Activated CD8-positive, alpha-beta T cell treated with anti-CD3 and anti-CD28 coated beads, Interleukin-2, amount 10 ng/mL, durations not matched to agents 7 days and 5 days (primary cell): Measurements from ENCODE around the gene SLCO3A1. TPM values are rescaled to one million over a fixed set of nuclear protein-coding genes. Genes with fewer than 3 reads are reported as not detected.

Experiments
- ATAC-seq: fragments of 150-1000 bp; cut with Tn5 transposase; one replicate; pipeline ENCODE4 v1.10.0; 2021; ENCODE audit warnings: moderate library complexity
- CTCF ChIA-PET: fragments of 350-600 bp; sonication (Branson Sonifier 250); formaldehyde crosslinking; loops from one replicate; lab custom pipeline; 2021; ENCODE audit warnings: antibody characterized with exemption; lab: Charles Lee
- POLR2A ChIA-PET: fragments of 350-600 bp; sonication (Branson Sonifier 250); formaldehyde crosslinking; loops from one replicate; lab custom pipeline; 2021; ENCODE audit warnings: antibody characterized with exemption; lab: Charles Lee
- DNase-seq: peaks from one replicate; pipeline ENCODE4 v3.0.0-alpha.2; 2020
- H3K27ac Mint-ChIP-seq: one replicate; pipeline ENCODE4 v1.8.0; 2021; ENCODE audit warnings: mild to moderate bottlenecking, mixed read lengths
- H3K27me3 Mint-ChIP-seq: one replicate; pipeline ENCODE4 v1.8.0; 2021; ENCODE audit warnings: low read depth, mixed read lengths
- H3K36me3 Mint-ChIP-seq: one replicate; pipeline ENCODE4 v1.8.0; 2021; ENCODE audit warnings: low read depth, mixed read lengths
- H3K4me1 Mint-ChIP-seq: one replicate; pipeline ENCODE4 v1.8.0; 2021; ENCODE audit warnings: low read depth, mixed read lengths
- H3K4me3 Mint-ChIP-seq: one replicate; pipeline ENCODE4 v1.8.0; 2021; ENCODE audit warnings: mild to moderate bottlenecking, mixed read lengths
- H3K9me3 Mint-ChIP-seq: one replicate; pipeline ENCODE4 v1.8.0; 2022; ENCODE audit warnings: mixed read lengths; ENCODE audit not compliant: insufficient read depth
- total RNA-seq, 2 experiments: library from RNA; stranded (reverse); gene quantifications; one replicate each; pipeline ENCODE4 v1.2.3, GENCODE V29; 2021

The SLCO3A1 gene
- total RNA-seq, 2 experiments from 2014 or later = 29.3 to 32.7 TPM

GRCh38 chr15:91928675-91929074 is 75.2 kb downstream of the SLCO3A1 start:
- Mint-ChIP-seq H3K4me1 (no peaks in the 10 kb centered on the region), H3K4me3 (no peak overlapping the region), H3K36me3 (no peaks in the 10 kb centered on the region), H3K27ac (no peak overlapping the region), H3K27me3 (no peaks in the 10 kb centered on the region), H3K9me3 (no peaks in the 10 kb centered on the region)
- ChIA-PET CTCF (interaction anchor here (1.2 to 1.5 kb wide), 2 partner anchors 79 to 222 kb away, joined by 3 to 6 read pairs; no protein-coding TSS in a partner anchor), POLR2A (no interaction called here)
- ATAC-seq (no peak), DNase-seq (no peak)

GRCh38 chr15:91929509-91929908 is 76.0 kb downstream of the SLCO3A1 start:
- Mint-ChIP-seq H3K36me3 (no peaks in the 10 kb centered on the region), H3K4me1 (peaks cover under 1% of the 10 kb centered on the region), H3K27ac (no peak overlapping the region), H3K9me3 (no peaks in the 10 kb centered on the region), H3K4me3 (no peak overlapping the region), H3K27me3 (no peaks in the 10 kb centered on the region)
- POLR2A ChIA-PET = no interaction called here
- ATAC-seq (no peak), DNase-seq (no peak)
- CTCF ChIA-PET = interaction anchor here (1.5 kb wide), 1 partner anchor 223 kb away, joined by 6 read pairs; no protein-coding TSS in a partner anchor

- CTCF ChIA-PET = no interaction called here
- Mint-ChIP-seq H3K27ac (no peak overlapping the region), H3K4me1 (peaks cover 4% of the 10 kb centered on the region), H3K27me3 (no peaks in the 10 kb centered on the region), H3K36me3 (no peaks in the 10 kb centered on the region), H3K4me3 (no peak overlapping the region), H3K9me3 (no peaks in the 10 kb centered on the region)
- no peak for ATAC-seq
- POLR2A ChIA-PET = no interaction called here
- DNase-seq = no peak
These were observed 76.6 kb downstream of the SLCO3A1 start for GRCh38 chr15:91930092-91930491.

- Mint-ChIP-seq H3K36me3 (no peaks in the 10 kb centered on the region), H3K4me1 (peaks cover 15% of the 10 kb centered on the region), H3K4me3 (no peak overlapping the region), H3K27ac (no peak overlapping the region), H3K27me3 (no peaks in the 10 kb centered on the region), H3K9me3 (no peaks in the 10 kb centered on the region)
- CTCF ChIA-PET = no interaction called here
- DNase-seq = no peak
- POLR2A ChIA-PET = no interaction called here
- no peak for ATAC-seq
These were observed 82.8 kb downstream of the SLCO3A1 start for GRCh38 chr15:91936182-91936775.

- Mint-ChIP-seq H3K27me3 (no peaks in the 10 kb centered on the region), H3K27ac (no peak overlapping the region), H3K36me3 (no peaks in the 10 kb centered on the region), H3K4me3 (no peak overlapping the region), H3K4me1 (peaks cover 15% of the 10 kb centered on the region), H3K9me3 (no peaks in the 10 kb centered on the region)
- ChIA-PET POLR2A (no interaction called here), CTCF (no interaction called here)
- ATAC-seq (no peak), DNase-seq (no peak)
These were observed 83.4 kb downstream of the SLCO3A1 start for GRCh38 chr15:91936927-91937326.

- H3K4me1 Mint-ChIP-seq = peaks cover 26% of the 10 kb centered on the region
These were observed 84.6 kb downstream of the SLCO3A1 start for GRCh38 chr15:91938136-91938535.

GRCh38 chr15:91939403-91939831 is 85.9 kb downstream of the SLCO3A1 start:
- Mint-ChIP-seq H3K4me1 (peaks cover 31% of the 10 kb centered on the region), H3K4me3 (no peak overlapping the region), H3K27me3 (no peaks in the 10 kb centered on the region), H3K9me3 (no peaks in the 10 kb centered on the region), H3K27ac (no peak overlapping the region), H3K36me3 (no peaks in the 10 kb centered on the region)
- ChIA-PET POLR2A (no interaction called here), CTCF (no interaction called here)
- ATAC-seq (no peak), DNase-seq (no peak)

More at GRCh38 chr15:91938136-91938535, 84.6 kb downstream of the SLCO3A1 start:
- ATAC-seq (no peak), DNase-seq (no peak)
- no peak overlapping the region for H3K4me3 Mint-ChIP-seq
- POLR2A ChIA-PET = no interaction called here
- CTCF ChIA-PET = no interaction called here
- no peaks in the 10 kb centered on the region for H3K27me3 Mint-ChIP-seq
- no peak overlapping the region for H3K27ac Mint-ChIP-seq
- no peaks in the 10 kb centered on the region for H3K36me3 Mint-ChIP-seq
- H3K9me3 Mint-ChIP-seq = no peaks in the 10 kb centered on the region

- no peak overlapping the region for H3K27ac Mint-ChIP-seq
- POLR2A ChIA-PET = no interaction called here
- H3K27me3 Mint-ChIP-seq = peaks cover 2% of the 10 kb centered on the region
- H3K4me1 Mint-ChIP-seq = peaks cover 20% of the 10 kb centered on the region
- H3K4me3 Mint-ChIP-seq = no peak overlapping the region
- CTCF ChIA-PET = interaction anchor here (0.8 to 2.3 kb wide), 8 partner anchors 9 to 885 kb away, joined by 3 to 20 read pairs (median 7); partner anchors contain the start of gene SLCO3A1
- H3K9me3 Mint-ChIP-seq = no peaks in the 10 kb centered on the region
- no peak for ATAC-seq
- no peaks in the 10 kb centered on the region for H3K36me3 Mint-ChIP-seq
- no peak for DNase-seq
These were observed 87.2 kb downstream of the SLCO3A1 start for GRCh38 chr15:91940496-91941381.

GRCh38 chr15:91941871-91942658 is 88.6 kb downstream of the SLCO3A1 start:
- Mint-ChIP-seq H3K4me3 (no peak overlapping the region), H3K9me3 (no peaks in the 10 kb centered on the region), H3K4me1 (peaks cover 19% of the 10 kb centered on the region), H3K27ac (no peak overlapping the region), H3K36me3 (no peaks in the 10 kb centered on the region), H3K27me3 (peaks cover 4% of the 10 kb centered on the region)
- CTCF ChIA-PET = interaction anchor here (0.6 to 2.3 kb wide), 11 partner anchors 10 to 887 kb away, joined by 3 to 20 read pairs (median 4); partner anchors contain the start of gene SLCO3A1
- no peak for ATAC-seq
- DNase-seq = no peak
- POLR2A ChIA-PET = no interaction called here

GRCh38 chr15:91942720-91943394 is 89.3 kb downstream of the SLCO3A1 start:
- no peaks in the 10 kb centered on the region for H3K9me3 Mint-ChIP-seq
- no peaks in the 10 kb centered on the region for H3K36me3 Mint-ChIP-seq
- no peak overlapping the region for H3K27ac Mint-ChIP-seq
- DNase-seq (peak; percentile 60), ATAC-seq (peak; percentile 85)
- ChIA-PET POLR2A (no interaction called here), CTCF (interaction anchor here (0.7 to 2.3 kb wide), 3 partner anchors 48 to 237 kb away, joined by 3 to 15 read pairs (median 4); no protein-coding TSS in a partner anchor)
- peaks cover 7% of the 10 kb centered on the region for H3K27me3 Mint-ChIP-seq
- H3K4me1 Mint-ChIP-seq = peaks cover 22% of the 10 kb centered on the region
- H3K4me3 Mint-ChIP-seq = peak overlapping the region; percentile 42

GRCh38 chr15:91944331-91944730 is 90.8 kb downstream of the SLCO3A1 start:
- Mint-ChIP-seq H3K4me1 (peaks cover 22% of the 10 kb centered on the region), H3K9me3 (no peaks in the 10 kb centered on the region)

More at GRCh38 chr15:91944331-91944730, 90.8 kb downstream of the SLCO3A1 start:
- H3K36me3 Mint-ChIP-seq = no peaks in the 10 kb centered on the region
- ATAC-seq (no peak), DNase-seq (no peak)
- peaks cover 7% of the 10 kb centered on the region for H3K27me3 Mint-ChIP-seq
- H3K27ac Mint-ChIP-seq = no peak overlapping the region
- POLR2A ChIA-PET = no interaction called here
- CTCF ChIA-PET = interaction anchor here (1.2 kb wide), 1 partner anchor 238 kb away, joined by 3 read pairs; no protein-coding TSS in a partner anchor
- H3K4me3 Mint-ChIP-seq = no peak overlapping the region
